Parathyroid adenoma (tissue), 2 donors: ENCODE data around the gene CLDN16.

Experiments used
- H2AFZ ChIP-seq: fragments of 300-600 bp; sonication (generic); one replicate; pipeline ENCODE4 v1.7.0; 2017; ENCODE audit warnings: antibody characterized with exemption, mild to moderate bottlenecking
- H3K27ac ChIP-seq: fragments of 300-600 bp; sonication (generic); one replicate; pipeline ENCODE4 v1.7.0; 2017
- H3K27me3 ChIP-seq: fragments of 300-600 bp; sonication (generic); one replicate; pipeline ENCODE4 v1.7.0; 2017; ENCODE audit warnings: low read length; ENCODE audit not compliant: control insufficient read depth, insufficient read depth
- H3K36me3 ChIP-seq: fragments of 300-600 bp; sonication (generic); one replicate; pipeline ENCODE4 v1.7.0; 2017; ENCODE audit warnings: low read length; ENCODE audit not compliant: control insufficient read depth, insufficient read depth
- H3K4me1 ChIP-seq: fragments of 300-600 bp; sonication (generic); one replicate; pipeline ENCODE4 v1.7.0; 2017; ENCODE audit warnings: control low read depth
- H3K4me2 ChIP-seq: fragments of 300-600 bp; sonication (generic); one replicate; pipeline ENCODE4 v1.7.0; 2017; ENCODE audit warnings: low read length
- H3K4me3 ChIP-seq: fragments of 300-600 bp; sonication (generic); one replicate; pipeline ENCODE4 v1.7.0; 2017; ENCODE audit warnings: low read depth, low read length
- H3K79me2 ChIP-seq: fragments of 300-600 bp; sonication (generic); one replicate; pipeline ENCODE4 v1.7.0; 2017; ENCODE audit warnings: control low read depth
- H3K9ac ChIP-seq: fragments of 300-600 bp; sonication (generic); one replicate; pipeline ENCODE4 v1.7.0; 2017; ENCODE audit warnings: mild to moderate bottlenecking
- H3K9me3 ChIP-seq: fragments of 300-600 bp; sonication (generic); one replicate; pipeline ENCODE4 v1.7.0; 2017; ENCODE audit warnings: low read length; ENCODE audit not compliant: control insufficient read depth
- TF ChIP-seq, protein P1 (sequence below): fragments of 300-600 bp; sonication (generic); IDR thresholded peaks from one replicate; pipeline ENCODE4 v1.7.0; 2017; ENCODE audit warnings: antibody characterized with exemption, mild to moderate bottlenecking
- donor health status: primary hyperparathyroidism.

Gene CLDN16

DNA sequence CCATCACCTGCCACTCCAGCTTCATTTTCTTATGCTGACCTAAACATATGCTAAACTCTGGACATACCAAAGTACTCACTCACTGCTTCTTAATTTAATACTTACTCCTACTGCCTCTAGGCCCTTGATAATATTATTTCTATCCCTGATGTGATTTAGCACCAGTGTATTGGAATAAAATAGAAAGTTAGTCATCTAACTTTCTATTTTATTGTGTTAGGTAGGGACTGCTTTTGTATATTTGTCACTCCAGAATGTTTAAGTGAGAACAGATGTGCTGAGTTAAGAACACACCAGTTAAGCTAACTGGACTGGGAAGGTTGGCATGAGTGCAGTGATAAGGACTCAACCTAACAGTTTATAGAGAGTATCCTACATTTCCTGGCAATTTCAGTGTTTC, 6.5 kb upstream of the CLDN16 start:
- Histone ChIP-seq H3K9ac (no peak overlapping the region), H3K4me2 (no peak overlapping the region), H3K27me3 (no peaks in the 10 kb centered on the region), H2AFZ (no peak overlapping the region), H3K79me2 (no peaks in the 10 kb centered on the region), H3K4me3 (no peak overlapping the region), H3K36me3 (no peaks in the 10 kb centered on the region), H3K4me1 (no peaks in the 10 kb centered on the region), H3K9me3 (no peaks in the 10 kb centered on the region), H3K27ac (no peak overlapping the region)
- TF ChIP-seq, protein P1, sequence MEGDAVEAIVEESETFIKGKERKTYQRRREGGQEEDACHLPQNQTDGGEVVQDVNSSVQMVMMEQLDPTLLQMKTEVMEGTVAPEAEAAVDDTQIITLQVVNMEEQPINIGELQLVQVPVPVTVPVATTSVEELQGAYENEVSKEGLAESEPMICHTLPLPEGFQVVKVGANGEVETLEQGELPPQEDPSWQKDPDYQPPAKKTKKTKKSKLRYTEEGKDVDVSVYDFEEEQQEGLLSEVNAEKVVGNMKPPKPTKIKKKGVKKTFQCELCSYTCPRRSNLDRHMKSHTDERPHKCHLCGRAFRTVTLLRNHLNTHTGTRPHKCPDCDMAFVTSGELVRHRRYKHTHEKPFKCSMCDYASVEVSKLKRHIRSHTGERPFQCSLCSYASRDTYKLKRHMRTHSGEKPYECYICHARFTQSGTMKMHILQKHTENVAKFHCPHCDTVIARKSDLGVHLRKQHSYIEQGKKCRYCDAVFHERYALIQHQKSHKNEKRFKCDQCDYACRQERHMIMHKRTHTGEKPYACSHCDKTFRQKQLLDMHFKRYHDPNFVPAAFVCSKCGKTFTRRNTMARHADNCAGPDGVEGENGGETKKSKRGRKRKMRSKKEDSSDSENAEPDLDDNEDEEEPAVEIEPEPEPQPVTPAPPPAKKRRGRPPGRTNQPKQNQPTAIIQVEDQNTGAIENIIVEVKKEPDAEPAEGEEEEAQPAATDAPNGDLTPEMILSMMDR: no peak

DNA sequence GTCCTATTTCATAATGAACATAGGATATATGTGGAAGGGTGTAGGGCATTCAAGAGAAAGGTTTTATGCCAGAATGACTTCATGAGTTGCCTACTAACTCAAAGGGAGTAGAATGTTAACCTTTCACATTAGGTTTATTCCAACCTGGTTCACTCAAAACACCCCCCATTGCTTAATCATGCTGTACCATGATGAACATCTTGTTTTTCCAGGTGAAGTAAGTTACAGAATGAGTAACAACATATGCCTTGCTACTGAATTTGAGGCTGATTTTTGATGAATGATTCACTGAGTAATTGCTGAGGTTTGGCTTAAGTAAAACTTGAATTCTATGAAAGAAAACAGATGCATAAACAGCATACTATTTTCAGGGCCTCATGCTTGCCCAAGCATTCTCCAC, 5.9 kb upstream of the CLDN16 start:
- TF ChIP-seq, protein P1: no peak
- Histone ChIP-seq H3K27me3 (no peaks in the 10 kb centered on the region), H3K4me2 (no peak overlapping the region), H3K4me3 (no peak overlapping the region), H3K4me1 (no peaks in the 10 kb centered on the region), H3K27ac (no peak overlapping the region), H3K79me2 (no peaks in the 10 kb centered on the region), H3K36me3 (no peaks in the 10 kb centered on the region), H3K9ac (no peak overlapping the region), H3K9me3 (no peaks in the 10 kb centered on the region), H2AFZ (no peak overlapping the region)

DNA sequence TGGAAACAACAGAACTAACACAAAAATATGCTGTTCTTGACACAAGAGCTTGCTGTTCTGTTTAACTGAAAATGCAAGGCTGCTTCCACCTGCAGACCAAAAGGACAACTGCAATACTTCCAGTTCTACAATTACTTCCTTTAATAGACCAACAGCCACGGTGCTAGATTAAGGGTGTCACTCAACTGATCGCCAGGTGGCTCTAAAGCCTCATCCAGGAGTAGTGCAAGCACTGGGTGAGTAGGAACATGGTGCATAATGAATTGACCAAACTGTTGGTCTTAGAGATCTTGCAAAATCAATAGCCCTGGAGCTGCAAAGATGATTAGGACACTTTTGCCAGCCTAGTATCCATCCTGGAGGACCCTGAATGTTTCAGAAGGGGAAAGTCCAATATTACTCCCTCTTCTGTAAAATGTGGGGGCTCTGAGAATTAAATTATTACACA, 3.6 kb upstream of the CLDN16 start:
- H2AFZ ChIP-seq: no peak overlapping the region
- TF ChIP-seq, protein P1: peak; percentile 10
- no peak overlapping the region for H3K9ac ChIP-seq
- H3K4me1 ChIP-seq: no peaks in the 10 kb centered on the region
- H3K36me3 ChIP-seq: no peaks in the 10 kb centered on the region
- H3K27ac ChIP-seq: no peak overlapping the region
- no peak overlapping the region for H3K4me2 ChIP-seq
- no peaks in the 10 kb centered on the region for H3K27me3 ChIP-seq
- no peak overlapping the region for H3K4me3 ChIP-seq
- H3K79me2 ChIP-seq: no peaks in the 10 kb centered on the region
- no peaks in the 10 kb centered on the region for H3K9me3 ChIP-seq

DNA sequence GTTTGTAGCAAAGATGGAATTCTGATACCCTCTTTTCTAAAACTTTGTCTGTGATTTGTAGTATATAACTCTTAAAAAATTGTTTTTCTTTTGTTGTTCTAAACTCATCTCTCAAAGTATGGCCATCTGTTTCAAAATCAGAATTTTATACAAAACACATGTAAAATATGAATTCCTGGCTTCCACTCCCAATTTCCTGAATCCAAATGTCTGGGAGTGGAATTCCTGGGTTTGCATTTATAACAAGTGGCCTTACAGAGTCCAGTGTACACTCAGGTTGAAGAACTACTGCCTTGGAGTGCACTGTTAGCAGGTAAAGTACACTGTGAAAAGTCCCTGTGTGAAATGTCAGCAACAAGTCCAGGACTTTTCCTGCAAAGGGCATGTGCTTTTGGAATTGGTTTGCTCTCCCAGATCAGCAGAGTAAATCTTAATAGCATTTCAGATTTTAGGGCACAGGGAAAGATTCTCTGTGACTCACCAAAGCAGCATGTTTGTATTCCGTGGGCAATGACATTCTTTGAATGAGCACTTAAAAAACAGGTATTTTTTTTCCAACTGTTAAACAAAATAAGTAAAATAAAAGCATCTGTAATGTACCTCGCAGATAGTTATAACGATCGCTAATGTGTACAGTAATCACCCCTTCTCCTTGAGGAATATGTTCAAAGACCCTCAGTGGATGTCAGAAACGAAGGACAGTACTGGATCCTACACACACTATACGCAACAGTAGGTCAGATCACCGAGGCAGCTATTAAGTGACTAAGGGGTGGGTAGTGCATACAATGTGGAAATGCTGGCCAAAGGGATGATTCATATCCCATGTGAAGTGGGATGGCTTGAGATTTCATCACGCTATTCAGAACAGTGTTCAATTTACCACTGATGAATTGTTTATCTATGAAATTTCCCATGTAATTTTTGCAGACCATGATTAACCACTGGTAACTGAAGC, 2.0 kb upstream of the CLDN16 start:
- no peaks in the 10 kb centered on the region for H3K36me3 ChIP-seq
- H3K27me3 ChIP-seq: no peaks in the 10 kb centered on the region
- H3K79me2 ChIP-seq: no peaks in the 10 kb centered on the region
- no peak overlapping the region for H3K4me3 ChIP-seq
- no peak overlapping the region for H3K4me2 ChIP-seq
- H2AFZ ChIP-seq: no peak overlapping the region
- TF ChIP-seq, protein P1: no peak
- no peaks in the 10 kb centered on the region for H3K9me3 ChIP-seq
- no peak overlapping the region for H3K9ac ChIP-seq
- H3K4me1 ChIP-seq: no peaks in the 10 kb centered on the region
- no peak overlapping the region for H3K27ac ChIP-seq
